HS-27A (cell line): ENCODE measurements around the gene ZBTB4.

ENCODE experiments used
- DNase-seq: peaks from one replicate; pipeline ENCODE4 v3.0.0-alpha.2; 2012; ENCODE audit warnings: low read depth, missing footprints

The ZBTB4 gene

GRCh38 chr17:7440113-7440833, 39.2 kb downstream of the ZBTB4 start:
- DNase-seq: no peak

DNA sequence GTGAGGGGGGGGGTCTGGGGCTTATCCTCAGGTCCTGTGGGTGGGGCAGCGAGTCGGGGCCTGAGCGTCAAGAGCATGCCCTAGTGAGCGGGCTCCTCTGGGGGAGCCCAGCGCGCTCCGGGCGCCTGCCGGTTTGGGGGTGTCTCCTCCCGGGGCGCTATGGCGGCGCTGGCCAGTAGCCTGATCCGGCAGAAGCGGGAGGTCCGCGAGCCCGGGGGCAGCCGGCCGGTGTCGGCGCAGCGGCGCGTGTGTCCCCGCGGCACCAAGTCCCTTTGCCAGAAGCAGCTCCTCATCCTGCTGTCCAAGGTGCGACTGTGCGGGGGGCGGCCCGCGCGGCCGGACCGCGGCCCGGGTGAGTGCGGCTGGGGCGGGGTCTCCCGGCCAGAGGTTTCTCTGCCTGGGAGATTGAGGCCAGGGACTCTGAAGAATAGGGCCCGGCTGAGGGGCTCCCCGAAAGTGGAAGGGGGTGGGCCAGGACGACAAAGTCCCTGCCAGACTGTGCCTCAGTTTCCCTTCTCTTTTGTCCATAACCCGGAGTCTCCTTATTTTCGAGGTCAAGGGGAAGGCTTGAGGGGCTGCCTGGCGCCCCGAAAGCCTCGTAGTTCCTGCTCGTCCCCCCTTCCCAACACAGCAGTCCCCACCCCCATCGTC, 39.8 kb downstream of the ZBTB4 start, which contains the start of gene FGF11:
FGF11 (plus strand) TSS at position 51 of the 651 bp plus-strand sequence; CDS start at position 160, 109 bp downstream.
- no peak for DNase-seq

DNA sequence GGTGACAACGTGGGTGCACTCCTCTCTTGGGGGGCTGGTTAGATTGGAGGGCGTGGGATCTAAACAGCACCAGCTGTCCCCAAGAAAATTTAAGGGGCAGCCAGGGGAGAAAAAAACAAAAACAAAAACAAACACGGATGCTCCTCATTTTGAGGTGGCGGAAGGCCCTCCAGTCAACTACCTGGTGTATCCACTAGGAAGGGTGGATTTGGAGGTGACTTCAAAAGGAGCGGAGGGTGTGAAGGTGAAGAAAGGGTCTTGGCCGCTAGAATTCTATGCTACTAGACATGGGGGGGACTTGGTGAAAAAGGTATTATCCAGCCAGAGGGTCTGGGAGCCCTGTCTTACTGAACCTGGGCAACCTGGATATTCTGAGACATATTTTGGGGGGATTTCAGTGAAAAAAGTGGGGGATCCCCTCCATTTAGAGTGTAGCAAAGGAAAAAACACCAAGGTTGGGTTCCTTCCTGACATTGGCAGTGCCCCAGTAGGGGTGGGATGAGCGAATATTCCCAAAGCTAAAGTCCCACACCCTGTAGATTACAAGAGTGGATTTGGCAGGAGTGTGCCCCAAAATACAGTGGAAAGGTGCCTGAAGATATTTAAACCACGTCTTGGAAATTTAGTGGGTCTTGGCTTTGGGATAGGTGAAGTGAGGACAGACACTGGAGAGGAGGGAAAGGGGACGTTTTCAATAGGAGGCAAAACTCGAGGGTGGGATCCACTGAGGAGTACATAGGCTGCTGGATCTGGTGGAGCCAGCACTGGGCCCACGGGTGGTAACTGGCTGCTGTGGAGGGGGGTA, 40.6 kb downstream of the ZBTB4 start:
- DNase-seq: no peak

DNA sequence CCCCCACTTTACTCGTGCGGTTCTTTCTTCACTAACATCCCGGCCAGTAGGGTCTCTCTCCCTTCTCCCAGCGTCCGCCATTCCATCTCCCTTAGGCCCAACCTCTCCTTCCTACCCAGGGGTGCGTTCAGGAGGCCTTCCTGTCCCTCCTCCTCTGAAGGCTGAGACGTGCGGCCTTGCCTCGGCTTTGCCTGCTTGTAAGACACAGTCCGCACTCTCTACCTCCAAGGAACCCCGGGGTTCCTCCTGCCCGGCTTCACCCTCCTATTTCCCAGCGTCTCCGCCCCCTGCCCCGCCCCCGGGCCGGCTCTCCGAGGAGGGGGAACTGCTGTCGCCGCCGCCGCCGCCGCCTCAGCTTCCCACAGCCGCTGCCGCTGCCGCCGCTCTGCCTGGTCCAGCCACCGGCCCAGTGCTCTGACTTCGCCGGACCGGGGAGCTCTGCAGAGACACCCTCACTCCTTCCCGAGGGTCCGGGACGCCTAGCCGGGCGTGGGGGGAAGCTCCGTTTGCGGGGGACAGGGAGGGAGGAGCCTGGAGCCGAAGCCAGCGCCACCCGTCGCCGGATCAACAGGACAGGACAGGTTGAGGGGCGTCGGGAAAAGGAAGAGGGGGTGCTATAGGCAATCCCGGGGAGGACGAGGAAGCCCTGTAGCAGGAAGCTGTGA, 41.3 kb downstream of the ZBTB4 start:
- no peak for DNase-seq

- no peak for DNase-seq
These were observed 42.0 kb downstream of the ZBTB4 start for GRCh38 chr17:7437369-7437863.

DNA sequence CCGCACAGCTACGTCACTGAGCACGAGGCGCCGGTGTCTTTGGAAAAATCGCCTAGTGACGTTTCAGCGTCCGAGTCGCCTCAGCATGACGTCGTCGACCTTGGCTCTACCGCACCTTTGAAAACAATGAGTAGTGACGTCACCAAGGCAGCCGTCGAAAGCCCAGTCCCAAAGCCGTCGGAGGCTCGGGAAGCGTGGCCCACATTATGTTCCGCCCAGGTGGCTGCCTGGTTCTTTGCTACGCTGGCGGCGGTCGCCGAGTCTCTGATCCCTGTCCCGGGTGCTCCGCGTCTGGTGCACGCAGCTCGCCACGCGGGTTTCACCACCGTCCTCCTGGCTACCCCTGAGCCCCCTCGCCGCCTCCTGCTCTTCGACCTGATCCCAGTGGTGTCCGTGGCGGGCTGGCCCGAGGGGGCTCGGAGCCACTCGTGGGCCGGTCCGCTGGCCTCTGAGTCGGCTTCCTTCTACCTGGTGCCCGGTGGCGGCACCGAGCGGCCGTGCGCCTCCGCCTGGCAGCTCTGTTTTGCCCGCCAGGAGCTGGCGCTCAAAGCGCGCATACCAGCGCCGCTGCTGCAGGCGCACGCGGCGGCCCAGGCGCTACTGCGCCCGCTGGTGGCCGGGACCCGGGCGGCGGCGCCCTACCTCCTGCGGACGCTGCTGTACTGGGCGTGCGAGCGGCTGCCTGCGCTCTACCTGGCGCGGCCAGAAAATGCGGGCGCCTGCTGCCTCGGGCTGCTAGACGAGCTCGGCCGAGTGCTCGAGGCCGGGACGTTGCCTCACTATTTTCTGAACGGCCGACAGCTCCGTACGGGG, 42.7 kb downstream of the ZBTB4 start:
- DNase-seq: no peak

DNA sequence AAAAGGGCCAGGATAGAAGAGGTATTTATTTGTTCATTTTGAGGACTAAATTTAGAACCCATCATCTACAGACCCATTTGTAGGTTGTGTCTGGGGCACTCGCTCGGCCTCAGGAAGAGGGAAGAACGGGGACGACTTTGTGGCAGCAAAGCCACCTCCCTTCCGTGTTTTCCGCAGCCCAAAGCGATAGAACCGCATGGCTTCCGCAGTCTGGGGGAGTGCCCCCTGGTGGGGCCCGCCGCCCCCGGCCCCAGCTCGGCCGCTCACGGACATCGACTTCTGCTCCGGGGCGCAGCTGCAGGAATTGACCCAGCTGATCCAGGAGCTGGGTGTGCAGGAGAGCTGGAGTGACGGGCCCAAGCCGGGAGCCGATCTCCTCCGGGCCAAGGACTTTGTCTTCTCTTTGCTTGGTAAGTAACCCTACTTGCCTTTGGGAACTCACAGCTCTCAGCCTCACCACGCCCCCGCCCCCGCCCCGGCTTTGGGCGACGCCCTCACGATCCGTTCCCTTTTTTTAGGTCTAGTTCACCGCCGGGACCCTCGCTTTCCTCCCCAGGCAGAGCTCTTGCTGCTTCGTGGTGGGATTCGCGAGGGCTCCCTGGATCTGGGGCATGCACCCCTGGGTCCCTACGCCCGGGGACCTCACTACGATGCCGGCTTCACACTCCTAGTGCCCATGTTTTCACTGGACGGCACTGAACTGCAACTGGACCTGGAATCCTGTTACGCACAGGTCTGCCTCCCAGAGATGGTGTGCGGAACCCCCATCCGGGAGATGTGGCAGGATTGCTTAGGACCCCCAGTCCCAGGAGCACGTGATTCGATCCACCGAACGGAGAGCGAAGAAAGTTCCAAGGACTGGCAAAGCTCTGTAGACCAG, 43.5 kb downstream of the ZBTB4 start:
- DNase-seq: no peak

GRCh38 chr17:7432296-7432695, 47.1 kb downstream of the ZBTB4 start:
- DNase-seq: no peak

DNA sequence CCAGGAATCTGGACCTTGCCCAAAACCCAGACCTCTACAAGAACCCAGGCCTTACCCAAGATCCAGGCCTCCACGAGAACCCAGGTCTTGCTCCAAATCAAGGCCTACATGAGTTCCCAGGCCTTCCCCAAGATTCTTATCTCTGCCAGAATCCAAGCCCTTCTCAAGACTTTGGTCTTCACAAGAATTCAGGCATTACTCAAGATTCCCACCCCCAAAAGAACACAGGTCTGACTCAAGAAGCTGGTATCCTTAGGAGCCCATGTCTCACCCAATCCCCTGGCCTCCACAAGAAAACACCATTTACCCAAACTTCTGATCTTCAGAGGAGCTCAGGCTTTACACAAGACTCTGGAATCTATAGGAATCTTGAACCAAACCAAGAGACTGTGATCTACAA, 48.2 kb downstream of the ZBTB4 start:
- DNase-seq: no peak

DNA sequence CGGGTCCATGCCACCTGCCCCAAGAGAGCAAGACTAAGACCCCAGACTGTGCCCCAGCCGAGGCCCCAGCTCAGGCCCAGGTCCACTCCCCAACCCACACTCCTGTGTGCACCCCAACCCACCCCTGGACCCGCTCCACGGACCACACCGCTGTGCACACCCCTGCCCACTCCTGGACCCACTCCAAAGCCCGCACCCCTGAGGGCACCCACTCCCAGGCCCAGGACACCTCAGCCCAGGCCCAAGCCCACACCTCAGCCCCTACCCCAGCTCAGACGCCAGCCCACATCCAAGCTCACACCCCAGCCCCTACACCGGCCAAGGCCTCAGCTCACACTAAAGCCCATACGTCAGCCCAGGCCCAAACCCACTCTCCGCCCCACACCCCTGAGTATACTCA, 49.7 kb downstream of the ZBTB4 start:
- DNase-seq: no peak

GRCh38 chr17:7428557-7428956, 50.9 kb downstream of the ZBTB4 start, which contains the start of gene SPEM3:
Gene SPEM3, plus strand, starts transcription at chr17:7428857. Its CDS starts 46 bp downstream, at chr17:7428903.
- no peak for DNase-seq

DNA sequence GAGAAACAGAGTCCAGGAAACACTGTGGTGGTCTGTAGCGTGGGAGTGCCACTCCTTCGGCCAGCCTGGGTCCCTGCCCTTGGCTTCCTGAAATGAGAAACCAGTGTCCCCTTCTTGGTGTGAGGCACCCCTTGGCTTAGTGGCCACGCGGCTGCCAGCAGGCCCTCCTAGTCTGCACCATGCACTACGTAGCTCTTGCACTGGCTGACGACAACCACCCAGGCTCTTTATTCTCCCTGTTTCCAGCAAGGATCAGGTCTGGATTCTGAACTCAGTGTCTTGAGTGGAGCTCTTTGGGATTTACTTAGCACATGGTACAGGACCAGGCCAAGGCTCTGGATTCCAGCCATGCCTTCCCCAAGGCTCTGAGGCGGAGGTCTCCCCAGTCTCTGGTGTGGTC, 51.9 kb downstream of the ZBTB4 start:
- no peak for DNase-seq

DNA sequence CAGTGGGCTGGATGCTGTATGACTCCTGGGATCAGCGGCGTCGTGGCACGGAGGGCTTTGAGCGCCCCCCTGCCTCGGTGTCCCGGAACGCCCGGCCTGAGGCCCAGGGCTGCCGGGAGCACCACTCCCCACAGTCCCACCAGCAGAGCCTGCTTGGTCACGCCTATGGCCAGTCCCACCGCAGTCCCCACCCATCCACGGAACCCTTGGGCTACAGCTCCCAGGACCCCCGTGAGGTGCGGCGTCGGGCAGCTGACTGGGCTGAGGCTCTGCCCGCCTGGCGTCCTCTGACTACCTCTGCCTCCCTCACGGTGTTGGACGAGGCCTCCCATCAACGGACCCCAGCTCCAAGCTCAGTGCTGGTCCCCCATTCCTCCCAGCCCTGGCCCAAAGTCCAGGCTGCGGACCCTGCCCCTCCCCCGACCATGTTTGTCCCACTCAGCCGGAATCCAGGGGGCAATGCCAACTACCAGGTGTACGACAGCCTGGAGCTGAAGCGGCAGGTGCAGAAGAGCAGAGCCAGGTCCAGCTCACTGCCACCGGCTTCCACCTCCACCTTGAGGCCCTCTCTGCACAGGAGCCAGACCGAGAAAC, 52.4 kb downstream of the ZBTB4 start:
- no peak for DNase-seq

DNA sequence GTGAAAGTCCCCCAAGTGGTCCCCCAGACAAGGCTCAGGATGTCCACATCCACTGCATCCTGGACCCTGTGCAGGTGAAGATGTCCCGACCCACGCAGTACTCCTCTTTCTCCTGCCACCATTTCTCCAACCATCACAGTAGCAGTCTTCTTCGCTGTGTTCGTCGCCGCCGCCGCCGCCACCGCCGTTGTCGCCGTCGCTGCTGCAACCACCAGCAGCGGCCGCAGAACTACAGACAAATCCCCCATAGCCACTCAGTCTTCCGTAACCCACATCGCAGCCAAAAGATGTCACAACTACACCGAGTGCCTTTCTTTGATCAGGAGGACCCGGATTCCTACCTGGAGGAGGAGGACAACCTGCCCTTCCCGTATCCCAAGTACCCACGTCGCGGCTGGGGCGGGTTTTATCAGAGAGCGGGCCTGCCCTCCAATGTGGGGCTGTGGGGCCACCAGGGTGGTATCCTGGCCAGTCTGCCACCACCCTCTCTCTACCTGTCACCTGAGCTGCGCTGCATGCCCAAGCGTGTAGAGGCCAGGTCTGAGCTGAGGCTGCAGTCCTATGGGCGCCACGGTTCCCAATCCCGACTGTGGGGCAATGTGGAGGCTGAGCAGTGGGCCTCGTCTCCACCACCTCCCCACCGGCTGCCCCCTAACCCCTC, 53.1 kb downstream of the ZBTB4 start:
- no peak for DNase-seq

DNA sequence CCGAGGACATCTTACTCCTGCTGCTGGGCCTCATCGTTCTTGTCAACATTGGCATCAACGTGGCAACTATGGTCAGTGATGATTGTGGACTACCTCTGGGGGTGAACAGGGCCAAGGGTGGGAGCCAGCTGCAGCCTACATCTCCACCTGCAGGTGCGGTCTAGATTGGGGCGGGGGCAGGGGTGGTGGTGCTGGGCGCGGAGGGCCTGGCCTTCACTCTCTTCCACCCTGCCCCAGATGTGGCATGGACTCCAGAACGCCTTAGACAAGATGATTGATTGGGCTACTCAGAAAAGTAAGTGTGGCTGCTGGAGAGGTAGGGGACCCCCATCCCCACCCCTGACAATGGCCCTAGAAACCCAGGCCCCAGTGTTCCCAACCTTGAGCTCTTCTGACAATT, 53.7 kb downstream of the ZBTB4 start:
- DNase-seq: no peak

DNA sequence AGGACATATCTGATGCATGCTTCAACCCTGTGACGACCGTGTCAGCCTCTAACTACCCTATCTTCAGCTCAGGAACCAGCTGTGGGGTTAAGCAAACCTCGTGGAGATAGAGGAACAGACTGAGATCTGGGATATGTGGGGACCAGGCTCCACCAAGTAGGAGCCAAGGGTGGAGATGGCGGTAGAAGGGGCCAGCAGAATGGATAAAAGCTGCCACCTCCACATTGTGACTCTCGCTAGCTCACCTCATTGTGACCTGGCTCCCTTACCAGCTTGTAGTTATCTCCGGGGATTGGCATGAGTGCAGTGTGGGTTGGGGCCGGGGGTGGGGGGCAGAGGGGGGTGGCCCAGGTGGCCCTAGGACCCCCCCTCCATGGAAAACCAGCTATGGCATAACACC, 54.1 kb downstream of the ZBTB4 start, which contains the start of gene SPEM2:
SPEM2 (plus strand) TSS at position 301 of the 400 bp plus-strand sequence; CDS start at position 374, 73 bp downstream.
- no peak for DNase-seq

- DNase-seq: no peak
These were observed 55.8 kb downstream of the ZBTB4 start for GRCh38 chr17:7423679-7424078.

- no peak for DNase-seq
These were observed 58.2 kb downstream of the ZBTB4 start for GRCh38 chr17:7421186-7421585.
